ENCODE results near the gene CDC42EP3.

CDC42EP3 gene

GRCh38 chr2:37614061-37614738 lies 57.2 kb downstream of the CDC42EP3 start:
- DNase-seq = no peak

- DNase-seq = no peak
Observed at GRCh38 chr2:37612382-37612781, 59.1 kb downstream of the CDC42EP3 start.

- no peak for DNase-seq
Observed at GRCh38 chr2:37610638-37611289, 60.7 kb downstream of the CDC42EP3 start.

- DNase-seq = no peak
Observed at GRCh38 chr2:37609782-37610181, 61.7 kb downstream of the CDC42EP3 start.

GRCh38 chr2:37604716-37605115 lies 66.7 kb downstream of the CDC42EP3 start:
- no peak for DNase-seq

GRCh38 chr2:37602702-37603101 lies 68.7 kb downstream of the CDC42EP3 start:
- DNase-seq = no peak

GRCh38 chr2:37602040-37602439 lies 69.4 kb downstream of the CDC42EP3 start:
- no peak for DNase-seq

- no peak for DNase-seq
Observed at GRCh38 chr2:37601569-37601968, 69.9 kb downstream of the CDC42EP3 start.

GRCh38 chr2:37600735-37601134 lies 70.7 kb downstream of the CDC42EP3 start:
- DNase-seq = no peak

GRCh38 chr2:37599688-37600525 lies 71.5 kb downstream of the CDC42EP3 start:
- no peak for DNase-seq

- DNase-seq = no peak
Observed at GRCh38 chr2:37593694-37594093, 77.7 kb downstream of the CDC42EP3 start.

- DNase-seq = no peak
Observed at GRCh38 chr2:37593024-37593423, 78.4 kb downstream of the CDC42EP3 start.
